A549 (cell line): ENCODE results near the gene PLET1. TPM values are rescaled to one million over a fixed set of nuclear protein-coding genes. Genes with fewer than 3 reads are reported as not detected.

Source experiments
- ATAC-seq, 2 experiments: fragments of 200-7000 bp in 1 of 2; fragments of >200 bp in 1 of 2; cut with Nextera tagmentation in 1 of 2; cut with Tn5 transposase in 1 of 2; 3 replicates each; pipeline versions ENCODE4 v1.8.0 to v1.9.1; 2018 to 2020; ENCODE audit warnings: mild to moderate bottlenecking in 1 of 2, moderate library complexity in 1 of 2
- CTCF ChIA-PET: fragments of 300-600 bp; sonication (Branson Sonifier 250); formaldehyde crosslinking; extraction: SDS; loops from one replicate; lab custom pipeline; 2021; ENCODE audit warnings: antibody characterized with exemption, inconsistent platforms; lab: Yijun Ruan, JAX
- POLR2A ChIA-PET: fragments of 350-600 bp; formaldehyde crosslinking; extraction: SDS; loops from one replicate; lab custom pipeline; 2021; ENCODE audit warnings: antibody characterized with exemption, inconsistent platforms; lab: Yijun Ruan, JAX
- DNase-seq, 2 experiments: peaks; one replicate each; pipeline versions ENCODE4 v3.0.0 to v3.0.0-alpha.2; 2011 to 2016; ENCODE audit warnings: low read depth in 1 of 2, low spot score in 1 of 2
- FAIRE-seq: peaks from 2 replicates; lab custom pipeline; 2011; peaks lifted over from hg19 to GRCh38; lab: Jason Lieb, UNC
- H3K27ac ChIP-seq, 2 experiments: fragments of >200 bp; sonication (Bioruptor Twin); formaldehyde crosslinking; 3 replicates each; pipeline ENCODE4 v1.5.1; 2016 to 2017
- H3K4me1 ChIP-seq: fragments of >200 bp; sonication (Bioruptor Twin); formaldehyde crosslinking; 3 replicates; pipeline ENCODE4 v1.6.1; 2016
- H3K4me2 ChIP-seq: fragments of >200 bp; sonication (Bioruptor Twin); formaldehyde crosslinking; 3 replicates; pipeline ENCODE4 v1.6.1; 2016
- H3K4me3 ChIP-seq: fragments of >200 bp; sonication (Bioruptor Twin); formaldehyde crosslinking; 3 replicates; pipeline ENCODE4 v1.5.1; 2016
- H3K9me3 ChIP-seq: fragments of >200 bp; sonication (Bioruptor Twin); formaldehyde crosslinking; 3 replicates; pipeline ENCODE4 v1.6.1; 2016
- CEBPB ChIP-seq, 2 experiments: fragments of >200 bp in 1 of 2; sonication (Bioruptor Twin) in 1 of 2; formaldehyde crosslinking in 1 of 2; IDR thresholded peaks; 2 replicates each; pipeline ENCODE4 v1.6.1; 2012 to 2016
- E2F6 ChIP-seq: IDR thresholded peaks from 2 replicates; pipeline ENCODE4 v1.6.1; 2012; ENCODE audit warnings: low read depth, borderline replicate concordance
- EHF ChIP-seq: fragments of 250-450 bp; sonication (Bioruptor Pico); IDR thresholded peaks from 2 replicates; pipeline ENCODE4 v1.5.0; 2020; ENCODE audit warnings: mild to moderate bottlenecking
- EP300 ChIP-seq, 2 experiments: fragments of >200 bp; sonication (Bioruptor Twin); formaldehyde crosslinking; IDR thresholded peaks; 2 replicates in 1 of 2; 3 replicates in 1 of 2; pipeline ENCODE4 v1.6.1; 2016 to 2017
- FOSB ChIP-seq: fragments of 250-450 bp; sonication (Bioruptor Pico); IDR thresholded peaks from 2 replicates; pipeline ENCODE4 v1.5.0; 2020; ENCODE audit warnings: mild to moderate bottlenecking, moderate library complexity
- FOSL2 ChIP-seq, 2 experiments: fragments of 450-650 bp in 1 of 2; fragments of >200 bp in 1 of 2; sonication (Bioruptor Twin) in 1 of 2; formaldehyde crosslinking; IDR thresholded peaks; 2 replicates each; pipeline versions ENCODE4 v1.5.0 to v1.6.1; 2016 to 2020; ENCODE audit warnings: mild to moderate bottlenecking in 1 of 2, moderate library complexity in 1 of 2
- GATA3 ChIP-seq: IDR thresholded peaks from 2 replicates; pipeline ENCODE4 v1.6.1; 2012; ENCODE audit warnings: borderline replicate concordance
- HDAC2 ChIP-seq: fragments of 200-600 bp; sonication (generic); IDR thresholded peaks from 2 replicates; pipeline ENCODE4 v1.6.1; 2016
- HOXB13 ChIP-seq: fragments of 250-450 bp; sonication (Bioruptor Pico); IDR thresholded peaks from 2 replicates; pipeline ENCODE4 v1.5.0; 2020; ENCODE audit warnings: low read depth, mild to moderate bottlenecking, moderate library complexity
- JUNB ChIP-seq: fragments of >200 bp; sonication (Bioruptor Twin); formaldehyde crosslinking; IDR thresholded peaks from 2 replicates; pipeline ENCODE4 v1.6.1; 2016
- MAFK ChIP-seq: fragments of 450-650 bp; IDR thresholded peaks from 2 replicates; pipeline ENCODE4 v1.6.1; 2014; ENCODE audit not compliant: partially characterized antibody
- MAZ ChIP-seq: fragments of 150-350 bp; IDR thresholded peaks from 2 replicates; pipeline ENCODE4 v1.6.1; 2014; ENCODE audit warnings: antibody characterized with exemption, low read depth, low read length, borderline replicate concordance
- MYC ChIP-seq: IDR thresholded peaks from 2 replicates; pipeline ENCODE4 v1.6.1; 2012; ENCODE audit warnings: mild to moderate bottlenecking, inconsistent platforms, low read length, improper control_type of control experiment, borderline replicate concordance
- NPAS2 ChIP-seq: fragments of 250-450 bp; sonication (Bioruptor Pico); IDR thresholded peaks from 2 replicates; pipeline ENCODE4 v1.8.0; 2022; ENCODE audit warnings: mild to moderate bottlenecking, moderate library complexity, borderline replicate concordance
- PHF8 ChIP-seq: fragments of 200-600 bp; sonication (generic); IDR thresholded peaks from 2 replicates; pipeline ENCODE4 v1.6.1; 2016; ENCODE audit warnings: low read depth, mild to moderate bottlenecking, antibody characterized with exemption, moderate library complexity, borderline replicate concordance
- POLR2A ChIP-seq: IDR thresholded peaks from 2 replicates; pipeline ENCODE4 v1.6.1; 2012; ENCODE audit warnings: mild to moderate bottlenecking, low read length
- POLR2AphosphoS2 ChIP-seq: conservative IDR thresholded peaks from 2 replicates; pipeline ENCODE4 v1.6.1; 2012; ENCODE audit warnings: low read length, improper control_type of control experiment, inconsistent platforms
- RCOR1 ChIP-seq: fragments of 150-350 bp; IDR thresholded peaks from 2 replicates; pipeline ENCODE4 v1.6.1; 2014; ENCODE audit warnings: antibody characterized with exemption, low read length, low read depth
- RNF2 ChIP-seq: fragments of 200-600 bp; sonication (generic); IDR thresholded peaks from 2 replicates; pipeline ENCODE4 v1.6.1; 2016; ENCODE audit warnings: low read depth, mild to moderate bottlenecking, antibody characterized with exemption, moderate library complexity, borderline replicate concordance
- ZNF302 ChIP-seq: fragments of 250-450 bp; sonication (Bioruptor Pico); IDR thresholded peaks from 2 replicates; pipeline ENCODE4 v1.9.0; 2021; ENCODE audit warnings: inconsistent platforms, mild to moderate bottlenecking, moderate library complexity
- WGBS: methylation state at CpG from one replicate; pipeline ENCODE4 v1.1.6; 2017; ENCODE audit errors: missing lambda C conversion rate; 5-methylcytosine and 5-hydroxymethylcytosine counted together
- polyA plus RNA-seq, 4 experiments: library from polyadenylated mRNA; depleted of rRNA in 3 of 4; stranded (reverse); fragments of >200 nt; fragmentation: RNase III in 1 of 4; extraction: RNeasy Plus Mini Kit Qiagen cat#74134 plus additional on column Dnase treatment in 1 of 4; gene quantifications; 2 replicates in 3 of 4; 3 replicates in 1 of 4; pipeline ENCODE4 v1.2.3, GENCODE V29; 2011 to 2017
- TF ChIP-seq, protein P1 (sequence below): fragments of 250-450 bp; sonication (Bioruptor Pico); IDR thresholded peaks from 2 replicates; pipeline ENCODE4 v1.5.0; 2020; ENCODE audit warnings: low read depth, mild to moderate bottlenecking, moderate library complexity
- TF ChIP-seq, protein P2 (sequence below): IDR thresholded peaks from 2 replicates; pipeline ENCODE4 v1.6.1; 2012

The PLET1 gene
- polyA plus RNA-seq, 2 of the 4 experiments (the other 2 are of a cell fraction): not detected

DNA sequence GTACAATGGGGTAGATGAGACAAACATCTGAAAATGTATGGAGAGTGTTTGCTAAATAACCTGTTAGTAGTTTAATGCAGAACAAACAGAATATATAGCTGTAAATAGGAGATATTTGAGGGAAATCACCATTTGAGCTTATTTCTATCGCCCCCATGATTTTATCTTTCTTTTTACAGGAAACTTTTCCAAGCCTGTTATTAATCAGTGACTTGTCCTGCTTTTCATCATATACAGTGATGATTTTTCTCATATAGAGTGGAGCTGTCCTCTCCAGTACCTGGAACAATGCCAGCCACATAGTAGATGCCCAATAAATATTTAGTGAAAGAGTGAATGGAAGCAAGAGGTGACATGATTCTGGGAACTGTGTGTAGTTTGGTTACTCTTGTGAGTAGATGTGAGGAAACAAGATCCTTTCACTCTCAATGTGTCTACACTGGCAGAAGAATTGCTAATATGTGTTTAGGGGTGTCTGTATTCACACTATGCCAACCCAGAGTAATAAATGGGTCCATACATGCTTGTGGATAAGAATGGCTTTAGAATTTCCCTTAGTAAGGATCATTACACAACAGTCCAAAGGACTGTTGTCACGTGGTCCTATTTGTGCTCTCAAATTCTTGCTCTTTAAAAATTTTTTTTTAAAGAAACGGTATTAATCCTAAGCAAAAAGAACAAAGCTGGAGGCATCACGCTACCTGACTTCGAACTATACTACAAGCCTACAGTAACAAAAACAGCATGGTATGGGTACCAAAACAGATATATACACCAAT lies 36.7 kb downstream of the PLET1 start:
- Histone ChIP-seq H3K4me3 (no peak overlapping the region), H3K27ac (no peak overlapping the region), H3K4me2 (no peak overlapping the region), H3K9me3 (no peaks in the 10 kb centered on the region), H3K4me1 (peaks cover 16% of the 10 kb centered on the region)
- CTCF ChIA-PET: interaction anchor here (1.7 to 14.6 kb wide), 3 partner anchors 58 to 1066 kb away, joined by 4 to 247 read pairs (median 5); no protein-coding TSS in a partner anchor
- 78% methylated on average over 5 of the region's 5 CpGs for WGBS
- DNase-seq (no peak), ATAC-seq (no peak), FAIRE-seq (no peak)
- POLR2A ChIA-PET: no interaction called here
- TF ChIP-seq, protein P1, sequence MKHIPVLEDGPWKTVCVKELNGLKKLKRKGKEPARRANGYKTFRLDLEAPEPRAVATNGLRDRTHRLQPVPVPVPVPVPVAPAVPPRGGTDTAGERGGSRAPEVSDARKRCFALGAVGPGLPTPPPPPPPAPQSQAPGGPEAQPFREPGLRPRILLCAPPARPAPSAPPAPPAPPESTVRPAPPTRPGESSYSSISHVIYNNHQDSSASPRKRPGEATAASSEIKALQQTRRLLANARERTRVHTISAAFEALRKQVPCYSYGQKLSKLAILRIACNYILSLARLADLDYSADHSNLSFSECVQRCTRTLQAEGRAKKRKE: no peak
- no peak for TF ChIP-seq MAZ
- TF ChIP-seq, protein P2, sequence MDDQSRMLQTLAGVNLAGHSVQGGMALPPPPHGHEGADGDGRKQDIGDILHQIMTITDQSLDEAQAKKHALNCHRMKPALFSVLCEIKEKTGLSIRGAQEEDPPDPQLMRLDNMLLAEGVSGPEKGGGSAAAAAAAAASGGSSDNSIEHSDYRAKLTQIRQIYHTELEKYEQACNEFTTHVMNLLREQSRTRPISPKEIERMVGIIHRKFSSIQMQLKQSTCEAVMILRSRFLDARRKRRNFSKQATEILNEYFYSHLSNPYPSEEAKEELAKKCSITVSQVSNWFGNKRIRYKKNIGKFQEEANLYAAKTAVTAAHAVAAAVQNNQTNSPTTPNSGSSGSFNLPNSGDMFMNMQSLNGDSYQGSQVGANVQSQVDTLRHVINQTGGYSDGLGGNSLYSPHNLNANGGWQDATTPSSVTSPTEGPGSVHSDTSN: no peak
- TF ChIP-seq HOXB13 (CRISPR knock-in tag): no peak
- TF ChIP-seq MYC: no peak
- no peak for TF ChIP-seq GATA3
- TF ChIP-seq RCOR1: no peak
- no peak for TF ChIP-seq RNF2
- TF ChIP-seq POLR2AphosphoS2: no peak
- no peak for TF ChIP-seq NPAS2 (CRISPR knock-in tag)
- TF ChIP-seq JUNB: no peak
- TF ChIP-seq POLR2A: no peak
- no peak for TF ChIP-seq EP300 (IDR thresholded peaks at IDR 0.05)
- no peak for TF ChIP-seq EHF (CRISPR knock-in tag)

DNA sequence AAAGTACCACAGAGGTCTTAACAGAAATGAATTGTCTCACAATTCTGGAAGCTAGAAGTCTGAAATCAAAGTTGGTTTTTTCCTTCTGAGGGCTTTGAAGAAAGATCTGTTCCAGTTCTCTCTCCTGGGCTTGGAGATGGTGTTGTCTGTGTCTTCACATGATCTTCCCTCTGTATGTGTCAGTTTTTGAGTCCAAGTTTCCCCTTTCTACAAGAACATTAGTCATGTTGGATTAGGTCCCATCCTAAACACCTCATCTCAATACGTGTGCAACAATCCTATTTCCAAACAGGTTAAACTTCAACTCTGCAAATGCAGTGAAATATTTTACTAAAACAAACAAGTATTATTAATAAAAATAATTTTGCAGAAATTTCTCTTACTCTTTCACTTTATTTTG lies 37.5 kb downstream of the PLET1 start:
- Histone ChIP-seq H3K9me3 (no peaks in the 10 kb centered on the region), H3K27ac (no peak overlapping the region), H3K4me1 (peaks cover 14% of the 10 kb centered on the region), H3K4me3 (no peak overlapping the region), H3K4me2 (no peak overlapping the region)
- FAIRE-seq (no peak), ATAC-seq (no peak), DNase-seq (no peak)
- CTCF ChIA-PET: interaction anchor here (1.7 to 14.6 kb wide), 3 partner anchors 59 to 1067 kb away, joined by 4 to 247 read pairs (median 5); no protein-coding TSS in a partner anchor
- POLR2A ChIA-PET: no interaction called here
- WGBS: 13% methylated on average over 1 of the region's 1 CpG
- TF ChIP-seq PHF8 (no peak), JUNB (no peak), HDAC2 (no peak), ZNF302 (CRISPR knock-in tag) (no peak), CEBPB (IDR thresholded peaks at IDR 0.05) (no peak), MAFK (no peak), FOSL2 (IDR thresholded peaks at IDR 0.05) (no peak), FOSL2 (CRISPR knock-in tag; IDR thresholded peaks at IDR 0.05) (no peak), RCOR1 (no peak), FOSB (CRISPR knock-in tag) (no peak), E2F6 (no peak)

- CTCF ChIA-PET: interaction anchor here (1.7 to 14.6 kb wide), 2 partner anchors 60 to 109 kb away, joined by 5 to 247 read pairs; no protein-coding TSS in a partner anchor
- H3K27ac ChIP-seq: no peak overlapping the region
- FAIRE-seq (no peak), ATAC-seq (no peak), DNase-seq (no peak)
- peaks cover 6% of the 10 kb centered on the region; the same call in 1 of the 3 replicates for H3K4me1 ChIP-seq
- no peak overlapping the region for H3K4me2 ChIP-seq
- TF ChIP-seq PHF8: no peak
- POLR2A ChIA-PET: no interaction called here
- no peaks in the 10 kb centered on the region for H3K9me3 ChIP-seq
- WGBS: 8% methylated on average over 2 of the region's 4 CpGs
- H3K4me3 ChIP-seq: no peak overlapping the region
These were observed 38.4 kb downstream of the PLET1 start for GRCh38 chr11:112222303-112222702.
